Gastrocnemius medialis (tissue), 4 donors: ENCODE measurements around the gene CPPED1.

Experiments
- CTCF ChIP-seq, 5 experiments: fragments of 450-650 bp in 3 of 5; fragments of 200-600 bp in 2 of 5; sonication (generic) in 2 of 5; IDR thresholded peaks in 4 of 5; conservative IDR thresholded peaks in 1 of 5; 1 replicate in 4 of 5; 2 replicates in 1 of 5; pipeline ENCODE4 v1.5.1; 2016 to 2019; ENCODE audit warnings: antibody characterized with exemption in 5 of 5, mild to moderate bottlenecking in 3 of 5, moderate library complexity in 3 of 5
- POLR2A ChIP-seq, 2 donors: fragments of 450-650 bp; IDR thresholded peaks; one replicate each; pipeline ENCODE4 v1.6.1; 2017; ENCODE audit warnings: antibody characterized with exemption in 2 of 2, mild to moderate bottlenecking in 2 of 2, moderate library complexity in 2 of 2

GRCh38 chr16:12628536-12628935 is 175.2 kb downstream of the CPPED1 start:
- TF ChIP-seq CTCF (IDR thresholded peaks at IDR 0.05 in 4 of 5, conservative IDR thresholded peaks at IDR 0.05 in 1 of 5) (no peak), POLR2A (IDR thresholded peaks at IDR 0.05) (no peak)
